GM23248 (cell line): ENCODE measurements around the gene PDLIM5. TPM values are rescaled to one million over a fixed set of nuclear protein-coding genes. Genes with fewer than 3 reads are reported as not detected.
A peak's percentile ranks its signal among the peaks of the same experiment; 100 is the strongest.
"Not testable (repeated sequence)": the region's sequence is repeated elsewhere in the genome, so short reads cannot be mapped to it uniquely, and the experiment has no call there.

Experiments used
- DNase-seq: peaks from one replicate; pipeline ENCODE4 v3.0.0-alpha.2; 2015
- H2AFZ ChIP-seq: fragments of 200-600 bp; sonication (generic); 2 replicates; pipeline ENCODE4 v1.6.1; 2016; ENCODE audit warnings: antibody characterized with exemption
- H3F3A ChIP-seq: fragments of 200-600 bp; sonication (generic); 2 replicates; pipeline ENCODE4 v1.6.1; 2016; ENCODE audit warnings: mild to moderate bottlenecking, antibody characterized with exemption, mixed run types; ENCODE audit not compliant: insufficient read depth
- H3K27ac ChIP-seq: fragments of 200-600 bp; sonication (generic); 2 replicates; pipeline ENCODE4 v1.5.1; 2016; ENCODE audit warnings: mild to moderate bottlenecking
- H3K27me3 ChIP-seq: fragments of 200-600 bp; sonication (generic); replicated peaks from 2 replicates; pipeline ENCODE4 v1.6.1; 2016; ENCODE audit warnings: mild to moderate bottlenecking; ENCODE audit not compliant: insufficient read depth
- H3K36me3 ChIP-seq: fragments of 200-600 bp; sonication (generic); 2 replicates; pipeline ENCODE4 v1.6.1; 2016; ENCODE audit warnings: low read depth, mild to moderate bottlenecking
- H3K4me1 ChIP-seq: fragments of 200-600 bp; sonication (generic); 2 replicates; pipeline ENCODE4 v1.6.1; 2016; ENCODE audit warnings: mild to moderate bottlenecking; ENCODE audit not compliant: insufficient read depth
- H3K4me2 ChIP-seq: fragments of 200-600 bp; sonication (generic); one replicate; pipeline ENCODE4 v1.6.1; 2016; ENCODE audit warnings: mild to moderate bottlenecking; ENCODE audit not compliant: unreplicated experiment
- H3K4me3 ChIP-seq: fragments of 200-600 bp; sonication (generic); 2 replicates; pipeline ENCODE4 v1.5.1; 2016; ENCODE audit warnings: mild to moderate bottlenecking
- H3K79me2 ChIP-seq: fragments of 200-600 bp; sonication (generic); 2 replicates; pipeline ENCODE4 v1.6.1; 2016; ENCODE audit warnings: mild to moderate bottlenecking; ENCODE audit not compliant: insufficient read depth
- H3K9ac ChIP-seq: fragments of 200-600 bp; sonication (generic); 2 replicates; pipeline ENCODE4 v1.6.1; 2016; ENCODE audit warnings: mild to moderate bottlenecking
- H3K9me2 ChIP-seq: fragments of 200-600 bp; sonication (generic); 2 replicates; pipeline ENCODE4 v1.6.1; 2016; ENCODE audit warnings: mixed run types, mild to moderate bottlenecking, moderate library complexity; ENCODE audit not compliant: insufficient read depth
- H3K9me3 ChIP-seq: fragments of 200-600 bp; sonication (generic); one replicate; pipeline ENCODE4 v1.6.1; 2017; ENCODE audit warnings: low read depth
- H4K20me1 ChIP-seq: fragments of 200-600 bp; sonication (generic); 2 replicates; pipeline ENCODE4 v1.6.0; 2016; ENCODE audit not compliant: insufficient read depth
- EZH2 ChIP-seq: fragments of 200-600 bp; sonication (generic); IDR thresholded peaks from 2 replicates; pipeline ENCODE4 v1.6.1; 2018; ENCODE audit warnings: antibody characterized with exemption, mild to moderate bottlenecking; ENCODE audit not compliant: insufficient read depth, poor library complexity, severe bottlenecking
- EZH2phosphoT487 ChIP-seq: fragments of 200-600 bp; sonication (generic); IDR thresholded peaks from 2 replicates; pipeline ENCODE4 v1.6.1; 2018; ENCODE audit warnings: antibody characterized with exemption, moderate library complexity, mild to moderate bottlenecking, low read depth; ENCODE audit not compliant: insufficient read depth
- WGBS, 2 experiments: methylation state at CpG; one replicate each; pipeline ENCODE4 v1.1.6; 2015 to 2017; ENCODE audit warnings: low lambda C conversion rate in 2 of 2, low coverage in 1 of 2; ENCODE audit errors: missing lambda C conversion rate in 2 of 2; 5-methylcytosine and 5-hydroxymethylcytosine counted together
- in situ Hi-C: fragments of 300-500 bp; cut with MboI; formaldehyde crosslinking; loops from 2 replicates; pipeline ENCODE4 v1.15.0; 2020
- polyA plus RNA-seq: library from polyadenylated mRNA; unstranded; fragments of >200 nt; fragmentation: Nextera tagmentation; extraction: Ambion mirVana; gene quantifications from 2 replicates; pipeline ENCODE4 v1.2.1, GENCODE V29; 2016
- total RNA-seq: library from RNA; depleted of rRNA; stranded (reverse); fragments of >200 nt; shearing (Covaris generic); gene quantifications from 2 replicates; pipeline ENCODE4 v1.2.3, GENCODE V29; 2014

The PDLIM5 gene
- total and polyA plus RNA-seq, 2 experiments from 2014 or later: 115 to 149 TPM

- Histone ChIP-seq H3K9me2 (no peaks in the 10 kb centered on the region), H3K9ac (no peak overlapping the region), H3K4me1 (peaks cover 11% of the 10 kb centered on the region), H2AFZ (no peak overlapping the region), H3K4me2 (no peak overlapping the region), H3K9me3 (no peaks in the 10 kb centered on the region), H3K36me3 (peaks cover 33% of the 10 kb centered on the region), H4K20me1 (no peaks in the 10 kb centered on the region), H3K79me2 (peaks cover 4% of the 10 kb centered on the region), H3K27ac (no peak overlapping the region), H3F3A (peaks cover 8% of the 10 kb centered on the region; the same call in 1 of the 2 replicates), H3K4me3 (no peak overlapping the region), H3K27me3 (no peaks in the 10 kb centered on the region)
- no peak for DNase-seq
- 96 to 99% methylated on average over 3 of the region's 3 CpGs for WGBS, 2 experiments
- in situ Hi-C loops: no loop called here
- TF ChIP-seq EZH2 (no peak), EZH2phosphoT487 (no peak)
These were observed 201.4 kb downstream of the PDLIM5 start for GRCh38 chr4:94653095-94653649.

DNA sequence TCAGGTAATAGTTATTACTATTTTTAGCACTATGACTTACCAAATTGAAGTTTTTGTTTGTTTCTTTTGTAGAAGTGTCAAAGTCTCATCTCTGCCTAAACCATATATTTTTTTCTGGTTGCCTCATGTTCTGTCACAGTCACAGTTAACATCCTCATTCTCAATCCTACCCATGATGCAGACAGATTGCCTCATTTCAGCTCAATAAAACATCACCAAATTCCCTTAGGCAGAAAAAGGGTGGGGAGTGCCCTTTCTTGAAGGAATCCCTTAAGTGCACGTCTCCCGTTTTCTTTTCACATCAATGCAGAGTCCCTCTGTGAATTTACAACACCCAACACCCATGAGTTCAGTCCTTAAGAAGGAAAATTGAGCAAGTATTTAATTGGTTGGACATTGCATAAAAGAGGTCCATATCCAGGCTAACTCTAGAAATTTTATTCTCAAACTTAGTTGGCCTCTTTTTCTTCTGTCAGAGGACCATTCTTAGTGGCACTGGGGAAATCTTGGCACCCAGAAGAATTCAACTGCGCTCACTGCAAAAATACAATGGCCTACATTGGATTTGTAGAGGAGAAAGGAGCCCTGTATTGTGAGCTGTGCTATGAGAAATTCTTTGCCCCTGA lies 202.4 kb downstream of the PDLIM5 start:
- H3K4me1 ChIP-seq: peaks cover 11% of the 10 kb centered on the region
- H4K20me1 ChIP-seq: no peaks in the 10 kb centered on the region
- peaks cover 39% of the 10 kb centered on the region for H3K36me3 ChIP-seq
- H2AFZ ChIP-seq: no peak overlapping the region
- no peak overlapping the region for H3K4me2 ChIP-seq
- WGBS, 2 experiments: 54 to 59% methylated on average over 3 of the region's 3 CpGs
- H3K9me3 ChIP-seq: no peaks in the 10 kb centered on the region
- H3K9ac ChIP-seq: no peak overlapping the region
- no peak overlapping the region for H3K27ac ChIP-seq
- H3F3A ChIP-seq: peaks cover 13% of the 10 kb centered on the region
- DNase-seq: peak; percentile 43
- no peak for TF ChIP-seq EZH2phosphoT487
- TF ChIP-seq EZH2: no peak
- in situ Hi-C loops: no loop called here
- peaks cover 4% of the 10 kb centered on the region for H3K79me2 ChIP-seq
- no peaks in the 10 kb centered on the region for H3K9me2 ChIP-seq
- H3K27me3 ChIP-seq: no peaks in the 10 kb centered on the region
- H3K4me3 ChIP-seq: no peak overlapping the region

GRCh38 chr4:94654714-94655113 lies 203.0 kb downstream of the PDLIM5 start:
- no peak for DNase-seq
- Histone ChIP-seq H3K9me2 (no peaks in the 10 kb centered on the region), H2AFZ (no peak overlapping the region), H3K4me1 (peaks cover 5% of the 10 kb centered on the region), H3K4me3 (no peak overlapping the region), H3K4me2 (no peak overlapping the region), H3K27me3 (no peaks in the 10 kb centered on the region), H3K36me3 (peaks cover 39% of the 10 kb centered on the region), H4K20me1 (no peaks in the 10 kb centered on the region), H3K9ac (no peak overlapping the region), H3F3A (peaks cover 13% of the 10 kb centered on the region), H3K27ac (no peak overlapping the region), H3K79me2 (peaks cover 4% of the 10 kb centered on the region), H3K9me3 (no peaks in the 10 kb centered on the region)
- in situ Hi-C loops: no loop called here
- WGBS, 2 experiments: 87 to 90% methylated on average over 3 of the region's 3 CpGs
- TF ChIP-seq EZH2phosphoT487 (no peak), EZH2 (no peak)

- H3K4me3 ChIP-seq: no peak overlapping the region
- H3K4me1 ChIP-seq: no peaks in the 10 kb centered on the region
- peaks cover 59% of the 10 kb centered on the region for H3K36me3 ChIP-seq
- WGBS, 2 experiments: 72 to 83% methylated on average over 3 of the region's 3 CpGs
- peaks cover 19% of the 10 kb centered on the region for H3F3A ChIP-seq
- no peak overlapping the region for H3K4me2 ChIP-seq
- H3K9ac ChIP-seq: no peak overlapping the region
- TF ChIP-seq EZH2 (no peak), EZH2phosphoT487 (no peak)
- no peaks in the 10 kb centered on the region for H4K20me1 ChIP-seq
- no peak overlapping the region for H2AFZ ChIP-seq
- no peak for DNase-seq
- H3K9me3 ChIP-seq: no peaks in the 10 kb centered on the region
- in situ Hi-C loops: no loop called here
- no peaks in the 10 kb centered on the region for H3K27me3 ChIP-seq
- no peaks in the 10 kb centered on the region for H3K79me2 ChIP-seq
- H3K27ac ChIP-seq: no peak overlapping the region
- H3K9me2 ChIP-seq: no peaks in the 10 kb centered on the region
These were observed 208.9 kb downstream of the PDLIM5 start for GRCh38 chr4:94660614-94661013.

- WGBS, 2 experiments: 95 to 98% methylated on average over 5 of the region's 5 CpGs
- H3K9me3 ChIP-seq, H2AFZ ChIP-seq, H3K79me2 ChIP-seq, in situ Hi-C loops, H3K9ac ChIP-seq, H3K4me3 ChIP-seq, H3K4me1 ChIP-seq, H4K20me1 ChIP-seq, H3K27me3 ChIP-seq, H3K4me2 ChIP-seq, H3K9me2 ChIP-seq, H3K27ac ChIP-seq, DNase-seq: not testable (repeated sequence)
- Histone ChIP-seq H3K36me3 (peaks cover 59% of the 10 kb centered on the region), H3F3A (peaks cover 23% of the 10 kb centered on the region)
These were observed 213.3 kb downstream of the PDLIM5 start for GRCh38 chr4:94665021-94665420.
